H1 (cell line): ENCODE data around the gene ITPR1. TPM values are rescaled to one million over a fixed set of nuclear protein-coding genes. Genes with fewer than 3 reads are reported as not detected.

Source experiments
- CTCF ChIA-PET: fragments of 300-600 bp; sonication (Branson Sonifier 250); formaldehyde crosslinking; loops from one replicate; lab custom pipeline; 2021; ENCODE audit not compliant: partially characterized antibody; lab: Charles Lee
- POLR2A ChIA-PET: fragments of 300-600 bp; sonication (Branson Sonifier 250); formaldehyde crosslinking; loops from one replicate; lab custom pipeline; 2021; ENCODE audit warnings: inconsistent platforms; ENCODE audit not compliant: partially characterized antibody; lab: Charles Lee
- DNase-seq, 2 experiments: peaks; one replicate each; pipeline versions ENCODE4 v3.0.0 to v3.0.0-alpha.2; 2010 to 2022; ENCODE audit warnings: low spot score in 2 of 2, low read depth in 1 of 2, mixed read lengths in 1 of 2
- FAIRE-seq: peaks from 2 replicates; lab custom pipeline; 2011; peaks lifted over from hg19 to GRCh38; lab: Jason Lieb, UNC
- H2AFZ ChIP-seq: 2 replicates; pipeline ENCODE4 v1.8.1; 2012; ENCODE audit warnings: low read length, inconsistent platforms
- H2AK5ac ChIP-seq: 2 replicates; pipeline ENCODE4 v1.6.1; 2013; ENCODE audit warnings: low read depth, low read length
- H2BK120ac ChIP-seq: replicated peaks from 2 replicates; pipeline ENCODE3; 2013; ENCODE audit warnings: low read depth, low read length, inconsistent platforms
- H2BK12ac ChIP-seq: 2 replicates; pipeline ENCODE4 v1.6.1; 2013; ENCODE audit warnings: low read depth, low read length
- H2BK15ac ChIP-seq: 2 replicates; pipeline ENCODE4 v1.6.1; 2013; ENCODE audit warnings: low read length
- H2BK20ac ChIP-seq: 2 replicates; pipeline ENCODE4 v1.6.1; 2013; ENCODE audit warnings: low read length
- H2BK5ac ChIP-seq: 2 replicates; pipeline ENCODE4 v1.6.1; 2013; ENCODE audit warnings: low read depth, low read length
- H3K14ac ChIP-seq: 2 replicates; pipeline ENCODE4 v1.6.1; 2013; ENCODE audit warnings: inconsistent platforms; ENCODE audit not compliant: insufficient read length
- H3K18ac ChIP-seq: 2 replicates; pipeline ENCODE4 v1.6.1; 2013; ENCODE audit warnings: low read length; ENCODE audit errors: extremely low read depth
- H3K23ac ChIP-seq: 2 replicates; pipeline ENCODE4 v1.6.1; 2013; ENCODE audit warnings: inconsistent platforms; ENCODE audit not compliant: insufficient read length
- H3K23me2 ChIP-seq: 2 replicates; pipeline ENCODE4 v1.6.1; 2013; ENCODE audit warnings: low read depth, low read length
- H3K27ac ChIP-seq: 2 replicates; pipeline ENCODE4 v1.6.1; 2011; ENCODE audit warnings: low read depth, low read length, inconsistent platforms
- H3K27me3 ChIP-seq, 4 experiments: replicated peaks in 1 of 4; 1 replicate in 1 of 4; 2 replicates in 3 of 4; pipeline versions ENCODE4 v1.6.1 to v1.8.1; 2011 to 2013; ENCODE audit warnings: low read length in 3 of 4, mild to moderate bottlenecking in 3 of 4, inconsistent platforms in 2 of 4, mixed read lengths in 2 of 4, moderate library complexity in 1 of 4; ENCODE audit not compliant: control insufficient read depth in 3 of 4, insufficient read depth in 3 of 4; ENCODE audit errors: extremely low read depth in 1 of 4
- H3K36me3 ChIP-seq, 4 experiments: 2 replicates each; pipeline versions ENCODE4 v1.6.1 to v1.8.1; 2011 to 2013; ENCODE audit warnings: mild to moderate bottlenecking in 4 of 4, low read length in 3 of 4, moderate library complexity in 2 of 4, control low read depth in 1 of 4, inconsistent platforms in 1 of 4; ENCODE audit not compliant: insufficient read depth in 4 of 4, control insufficient read depth in 2 of 4
- H3K4ac ChIP-seq: replicated peaks from 2 replicates; pipeline ENCODE3; 2013; ENCODE audit warnings: low read length, low read depth, mixed read lengths, inconsistent platforms; ENCODE audit not compliant: insufficient read length
- H3K4me1 ChIP-seq, 4 experiments: replicated peaks in 1 of 4; 1 replicate in 1 of 4; 2 replicates in 3 of 4; pipeline versions ENCODE4 v1.6.1 to v1.8.1; 2011 to 2013; ENCODE audit warnings: low read length in 3 of 4, inconsistent platforms in 2 of 4, mixed read lengths in 1 of 4; ENCODE audit not compliant: insufficient read depth in 4 of 4, control insufficient read depth in 3 of 4
- H3K4me2 ChIP-seq, 2 experiments: 2 replicates each; pipeline versions ENCODE4 v1.6.1 to v1.8.1; 2011 to 2013; ENCODE audit warnings: low read depth in 2 of 2, low read length in 2 of 2, control low read depth in 1 of 2, inconsistent platforms in 1 of 2, mild to moderate bottlenecking in 1 of 2; ENCODE audit not compliant: insufficient read depth in 1 of 2
- H3K4me3 ChIP-seq, 4 experiments: fragments of 200-600, 300-600 bp in 1 of 4; sonication (generic), shearing (Covaris generic), sonication (Bioruptor Twin) in 1 of 4; 2 replicates each; pipeline versions ENCODE4 v1.5.1 to v1.8.1; 2011 to 2016; ENCODE audit warnings: low read length in 4 of 4, low read depth in 3 of 4, control low read depth in 2 of 4, inconsistent platforms in 2 of 4, mild to moderate bottlenecking in 2 of 4, mixed read lengths in 1 of 4, moderate library complexity in 1 of 4; ENCODE audit not compliant: insufficient read depth in 2 of 4; ENCODE audit errors: extremely low read depth in 1 of 4
- H3K56ac ChIP-seq: replicated peaks from 2 replicates; pipeline ENCODE3; 2013; ENCODE audit warnings: low read depth, mild to moderate bottlenecking, mixed read lengths, low read length, inconsistent platforms; ENCODE audit not compliant: insufficient read length
- H3K79me1 ChIP-seq: 2 replicates; pipeline ENCODE4 v1.6.1; 2013; ENCODE audit warnings: low read depth, low read length, control low read depth
- H3K79me2 ChIP-seq, 2 experiments: 2 replicates each; pipeline versions ENCODE4 v1.6.1 to v1.8.1; 2012 to 2013; ENCODE audit warnings: low read length in 2 of 2, mild to moderate bottlenecking in 2 of 2, inconsistent platforms in 1 of 2; ENCODE audit not compliant: insufficient read depth in 2 of 2, control insufficient read depth in 1 of 2
- H3K9ac ChIP-seq, 4 experiments: replicated peaks in 1 of 4; 1 replicate in 1 of 4; 2 replicates in 3 of 4; pipeline versions ENCODE4 v1.6.1 to v1.8.1; 2011 to 2013; ENCODE audit warnings: low read depth in 3 of 4, low read length in 3 of 4, control low read depth in 2 of 4, mild to moderate bottlenecking in 2 of 4, moderate library complexity in 2 of 4, inconsistent platforms in 1 of 4; ENCODE audit errors: extremely low read depth in 1 of 4
- H3K9me3 ChIP-seq, 2 experiments: 2 replicates each; pipeline versions ENCODE4 v1.6.1 to v1.8.1; 2012 to 2013; ENCODE audit warnings: mild to moderate bottlenecking in 2 of 2, moderate library complexity in 2 of 2, control low read depth in 1 of 2, inconsistent platforms in 1 of 2, low read depth in 1 of 2, low read length in 1 of 2, mixed read lengths in 1 of 2; ENCODE audit not compliant: insufficient read depth in 2 of 2
- H4K20me1 ChIP-seq, 2 experiments: replicated peaks in 1 of 2; 2 replicates each; pipeline versions ENCODE3 to v1.8.1; 2011 to 2013; ENCODE audit warnings: inconsistent platforms in 2 of 2, low read length in 2 of 2, mild to moderate bottlenecking in 1 of 2; ENCODE audit not compliant: insufficient read depth in 2 of 2, control insufficient read depth in 1 of 2
- H4K5ac ChIP-seq: 2 replicates; pipeline ENCODE4 v1.6.1; 2013; ENCODE audit warnings: low read length, low read depth, mixed read lengths, inconsistent platforms; ENCODE audit not compliant: insufficient read length
- H4K8ac ChIP-seq: 2 replicates; pipeline ENCODE4 v1.8.0; 2013; ENCODE audit warnings: mild to moderate bottlenecking, moderate library complexity, low read length, inconsistent platforms; ENCODE audit not compliant: insufficient read depth; ENCODE audit errors: extremely low read depth
- H4K91ac ChIP-seq: replicated peaks from 2 replicates; pipeline ENCODE3; 2013; ENCODE audit warnings: low read length, mixed read lengths, inconsistent platforms; ENCODE audit not compliant: insufficient read length
- ASH2L ChIP-seq: fragments of 200-600, 300-600 bp; sonication (generic); IDR thresholded peaks from one replicate; pipeline ENCODE4 v1.7.1; 2017; ENCODE audit warnings: low read length
- CREB1 ChIP-seq: IDR thresholded peaks from 2 replicates; pipeline ENCODE4 v1.6.1; 2012; ENCODE audit warnings: inconsistent platforms
- EP300 ChIP-seq, 2 experiments: IDR thresholded peaks; 1 replicate in 1 of 2; 2 replicates in 1 of 2; pipeline ENCODE4 v1.6.1; 2011 to 2012; ENCODE audit warnings: low read depth in 2 of 2, low read length in 2 of 2, mild to moderate bottlenecking in 2 of 2, borderline replicate concordance in 1 of 2, inconsistent platforms in 1 of 2, moderate library complexity in 1 of 2
- GABPA ChIP-seq: IDR thresholded peaks from 2 replicates; pipeline ENCODE4 v1.6.1; 2011; ENCODE audit warnings: mild to moderate bottlenecking, low read length, moderate library complexity, borderline replicate concordance; ENCODE audit not compliant: insufficient read depth
- GTF2F1 ChIP-seq: IDR thresholded peaks from 2 replicates; pipeline ENCODE4 v1.6.1; 2012; ENCODE audit warnings: low read depth, low read length, improper control_type of control experiment, borderline replicate concordance
- JUN ChIP-seq: IDR thresholded peaks from 2 replicates; pipeline ENCODE4 v1.6.1; 2011; ENCODE audit warnings: low read depth, mild to moderate bottlenecking, improper control_type of control experiment, low read length
- JUND ChIP-seq: IDR thresholded peaks from 2 replicates; pipeline ENCODE4 v1.6.1; 2011; ENCODE audit warnings: mild to moderate bottlenecking, improper control_type of control experiment, low read length
- POLR2A ChIP-seq, 2 experiments: IDR thresholded peaks; 1 replicate in 1 of 2; 2 replicates in 1 of 2; pipeline ENCODE4 v1.6.1; 2011; ENCODE audit warnings: low read depth in 2 of 2, low read length in 2 of 2, mild to moderate bottlenecking in 2 of 2; ENCODE audit errors: control extremely low read depth in 1 of 2
- RAD21 ChIP-seq, 2 experiments: IDR thresholded peaks in 1 of 2; conservative IDR thresholded peaks in 1 of 2; 2 replicates each; pipeline ENCODE4 v1.6.1; 2011; ENCODE audit warnings: low read depth in 2 of 2, low read length in 2 of 2, improper control_type of control experiment in 1 of 2, inconsistent platforms in 1 of 2, mild to moderate bottlenecking in 1 of 2, moderate library complexity in 1 of 2
- RNF2 ChIP-seq: fragments of 200-900, 300-1000 bp; sonication (generic); IDR thresholded peaks from 2 replicates; pipeline ENCODE4 v1.7.1; 2016; ENCODE audit warnings: borderline replicate concordance, low read depth, mild to moderate bottlenecking, antibody characterized with exemption, low read length; ENCODE audit not compliant: poor library complexity, severe bottlenecking; ENCODE audit errors: missing control alignments
- SAP30 ChIP-seq: fragments of 300-600 bp; sonication (generic); IDR thresholded peaks from 2 replicates; pipeline ENCODE4 v1.7.1; 2012; ENCODE audit warnings: low read length, moderate library complexity, mild to moderate bottlenecking, inconsistent platforms; ENCODE audit not compliant: insufficient read depth, insufficient replicate concordance
- TCF12 ChIP-seq: IDR thresholded peaks from 2 replicates; pipeline ENCODE4 v1.6.1; 2011; ENCODE audit warnings: low read depth, mild to moderate bottlenecking, low read length
- TEAD4 ChIP-seq: IDR thresholded peaks from 2 replicates; pipeline ENCODE4 v1.6.1; 2012; ENCODE audit warnings: low read depth, low read length, inconsistent platforms, mixed read lengths
- WGBS, 2 experiments: shearing (Covaris generic) in 1 of 2; methylation state at CpG; one replicate each; pipeline versions ENCODE4 v1.1.6 to v1.1.7; 2013 to 2015; ENCODE audit warnings: low lambda C conversion rate in 2 of 2, mixed read lengths in 2 of 2, inconsistent platforms in 1 of 2, low coverage in 1 of 2, missing lambda C conversion rate in 1 of 2; ENCODE audit not compliant: insufficient replicate concordance in 2 of 2, insufficient coverage in 1 of 2, insufficient read length in 1 of 2; ENCODE audit errors: extremely low coverage in 1 of 2, missing lambda C conversion rate in 1 of 2; 5-methylcytosine and 5-hydroxymethylcytosine counted together
- polyA plus RNA-seq, 7 experiments: library from polyadenylated mRNA; depleted of rRNA in 3 of 7; stranded (reverse) in 5 of 7; unstranded in 2 of 7; fragments of >200 nt in 5 of 7; fragments of 200-250 nt in 2 of 7; gene quantifications; 1 replicate in 5 of 7; 2 replicates in 1 of 7; 4 replicates in 1 of 7; pipeline versions ENCODE4 v1.2.1 to v1.2.3, GENCODE V29; 2011 to 2013; ENCODE audit warnings: missing spikeins in 2 of 7, mixed read lengths in 2 of 7
- total RNA-seq: library from RNA; stranded (reverse); fragmentation: NEBNext Ultra II Directional; extraction: Animal tissue kit (Norgen Biotek cat#: 25700); gene quantifications from 2 replicates; pipeline ENCODE4 v1.2.1, GENCODE V29; 2021
- TF ChIP-seq, protein P1 (sequence below): IDR thresholded peaks from 2 replicates; pipeline ENCODE4 v1.6.1; 2012; ENCODE audit warnings: inconsistent platforms

ITPR1 gene
- total and polyA plus RNA-seq, 2 of the 8 experiments (the other 6 are each of a cell fraction or from before 2014, with no cell fraction given) = 2.5 to 16.3 TPM

DNA sequence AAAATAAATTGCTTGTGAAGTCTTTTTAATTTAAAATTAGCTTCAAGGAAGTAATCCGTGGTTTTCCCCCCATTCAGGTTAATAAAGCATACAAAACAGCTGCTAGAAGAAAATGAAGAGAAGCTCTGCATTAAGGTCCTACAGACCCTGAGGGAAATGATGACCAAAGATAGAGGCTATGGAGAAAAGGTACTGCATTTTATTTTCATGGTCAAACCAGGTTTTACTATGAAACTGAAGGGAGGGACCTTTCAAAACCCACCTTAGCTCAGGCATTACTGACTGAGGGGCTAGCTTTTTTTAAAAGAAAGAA, 218.5 kb downstream of the ITPR1 start:
- Histone ChIP-seq H3K23me2 (no peaks in the 10 kb centered on the region), H4K20me1 (no peaks in the 10 kb centered on the region), H3K27ac (no peak overlapping the region), H4K5ac (no peak overlapping the region), H3K18ac (no peak overlapping the region), H2BK15ac (no peak overlapping the region), H2BK120ac (no peak overlapping the region), H4K8ac (no peak overlapping the region), H3K4ac (no peak overlapping the region), H3K14ac (no peak overlapping the region), H3K4me2 (no peak overlapping the region), H2BK20ac (no peak overlapping the region), H3K36me3 (no peaks in the 10 kb centered on the region), H2AK5ac (no peak overlapping the region), H3K9ac (no peak overlapping the region), H2BK5ac (no peak overlapping the region), H3K79me1 (no peaks in the 10 kb centered on the region), H3K4me1 (peaks cover 0 to 13% (median 8%) of the 10 kb centered on the region in 4 experiments; a peak in 5 of 7 replicates), H2AFZ (no peak overlapping the region), H4K91ac (no peak overlapping the region), H3K56ac (no peak overlapping the region), H3K23ac (no peak overlapping the region), H3K27me3 (no peaks in the 10 kb centered on the region), H3K4me3 (no peak overlapping the region), H3K9me3 (no peaks in the 10 kb centered on the region), H3K79me2 (no peaks in the 10 kb centered on the region), H2BK12ac (no peak overlapping the region)
- TF ChIP-seq SAP30 (no peak), TCF12 (no peak), EP300 (IDR thresholded peaks at IDR 0.05; ENCODE audit: borderline replicate concordance in 1 of 2, low read depth in 2 of 2, low read length in 2 of 2) (no peak), RNF2 (no peak), RAD21 (IDR thresholded peaks at IDR 0.05 in 1 of 2, conservative IDR thresholded peaks at IDR 0.05 in 1 of 2; ENCODE audit: low read depth in 2 of 2, low read length in 2 of 2) (no peak), GABPA (no peak), GTF2F1 (no peak), ASH2L (no peak), JUN (no peak), TEAD4 (no peak), CREB1 (no peak), JUND (no peak), POLR2A (IDR thresholded peaks at IDR 0.05; ENCODE audit: control extremely low read depth in 1 of 2, low read depth in 2 of 2, low read length in 2 of 2) (no peak)
- TF ChIP-seq, protein P1, sequence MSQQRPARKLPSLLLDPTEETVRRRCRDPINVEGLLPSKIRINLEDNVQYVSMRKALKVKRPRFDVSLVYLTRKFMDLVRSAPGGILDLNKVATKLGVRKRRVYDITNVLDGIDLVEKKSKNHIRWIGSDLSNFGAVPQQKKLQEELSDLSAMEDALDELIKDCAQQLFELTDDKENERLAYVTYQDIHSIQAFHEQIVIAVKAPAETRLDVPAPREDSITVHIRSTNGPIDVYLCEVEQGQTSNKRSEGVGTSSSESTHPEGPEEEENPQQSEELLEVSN = no peak
- DNase-seq = no peak
- WGBS, 2 experiments = 0% methylated on average over 1 of the region's 1 CpG; no CpG with 5 or more reads in 1 of the 2 experiments
- CTCF ChIA-PET = interaction anchor here (0.5 to 4.7 kb wide), 83 partner anchors 9 to 1802 kb away, joined by 3 to 54 read pairs (median 4); partner anchors contain the start of gene BHLHE40
- no peak for FAIRE-seq
- POLR2A ChIA-PET = interaction anchor here (0.7 to 2.0 kb wide), 4 partner anchors 57 to 315 kb away, joined by 3 to 5 read pairs (median 4); no protein-coding TSS in a partner anchor
